NCI-H510A (cell line): ENCODE data around the gene DTL.

Experiments used
- DNase-seq: peaks from one replicate; lab custom pipeline; 2025; lab: John Stamatoyannopoulos, UW

Gene DTL

DNA sequence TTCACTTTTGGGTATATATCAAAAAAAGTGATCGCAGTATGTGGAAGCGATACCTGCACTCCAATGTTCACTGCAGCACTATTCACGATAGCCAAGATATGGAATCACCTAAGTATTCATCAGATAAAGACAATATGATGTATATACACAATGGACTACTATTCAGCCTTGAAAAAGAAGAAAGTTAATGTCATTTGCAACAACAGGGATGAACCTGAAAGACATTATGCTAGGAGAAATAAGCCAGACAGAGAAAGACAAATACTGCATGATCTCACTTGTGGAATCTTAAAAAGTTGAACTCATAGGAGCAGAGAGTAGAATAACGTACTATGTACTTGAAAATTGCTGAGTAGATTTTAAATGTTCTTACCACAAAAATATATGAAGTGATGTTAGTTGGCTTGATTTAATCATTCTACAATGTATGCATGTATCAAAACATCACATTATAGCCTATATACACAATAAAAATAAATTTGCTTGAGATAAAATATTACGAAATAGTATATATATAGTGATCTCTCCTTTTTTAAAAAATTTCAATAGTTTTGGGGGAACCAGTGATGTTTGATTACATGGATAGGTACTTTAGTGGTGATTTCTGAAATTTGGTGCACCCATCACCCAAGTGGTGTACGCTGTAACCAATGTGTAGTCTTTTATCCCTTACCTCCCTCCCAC, 56.0 kb downstream of the DTL start:
- no peak for DNase-seq

DNA sequence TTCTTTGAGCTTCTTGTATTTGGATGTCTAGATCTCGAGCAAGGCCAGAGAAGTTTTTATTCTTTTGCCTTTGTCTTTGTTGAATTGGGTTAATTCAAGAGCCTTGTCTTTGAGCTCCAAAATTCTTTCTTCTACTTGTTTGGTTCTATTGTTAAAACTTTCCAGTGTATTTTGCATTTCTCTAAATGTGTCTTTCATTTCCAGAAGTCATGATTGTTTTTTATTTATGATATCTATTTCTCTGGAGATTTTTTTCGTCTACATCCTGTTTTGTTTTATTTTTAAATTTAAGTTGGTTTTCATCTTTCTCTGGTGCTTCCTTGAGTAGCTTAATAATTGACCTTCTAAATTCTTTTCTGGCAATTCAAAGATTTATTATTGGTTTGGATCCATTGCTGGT, 61.8 kb downstream of the DTL start:
- no peak for DNase-seq

DNA sequence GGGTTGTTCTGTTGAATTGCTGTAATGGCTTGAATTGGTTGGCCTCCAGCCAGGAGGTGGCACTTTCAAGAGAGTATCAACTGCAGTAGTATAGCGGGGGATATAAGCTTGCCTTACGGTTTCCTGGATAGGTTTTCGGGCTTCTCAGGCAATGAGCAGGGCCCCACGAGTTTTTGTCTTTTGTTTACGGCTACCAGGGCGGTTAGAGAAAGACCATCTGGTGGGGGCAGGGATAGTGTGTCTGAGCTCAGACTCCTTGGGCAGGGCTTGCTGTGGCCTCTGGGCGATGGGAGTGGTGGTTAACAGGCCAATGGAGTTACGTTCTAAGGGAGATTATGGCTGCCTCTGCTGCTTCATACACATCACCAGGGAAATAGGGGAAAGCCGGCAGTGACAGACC, 62.8 kb downstream of the DTL start:
- no peak for DNase-seq

DNA sequence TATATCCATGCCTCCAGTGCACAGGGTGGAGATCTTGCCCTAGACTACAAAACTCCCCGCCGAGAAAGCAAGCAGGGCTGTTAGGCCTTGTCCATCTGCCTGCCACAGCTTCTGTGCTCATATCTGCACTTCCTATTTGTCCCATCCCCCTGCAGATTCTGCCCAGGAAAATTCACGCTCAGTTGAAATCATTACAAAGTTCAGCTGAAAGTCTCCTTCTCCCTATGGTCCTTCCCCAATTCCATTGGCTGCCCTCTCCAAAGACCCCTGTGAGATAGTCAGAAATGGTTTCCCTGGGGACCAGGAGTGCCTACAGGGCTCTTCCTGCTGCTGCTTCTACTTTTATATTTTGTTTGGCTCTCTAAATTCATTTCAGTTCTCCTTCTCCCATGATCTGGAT, 63.2 kb downstream of the DTL start:
- no peak for DNase-seq

DNA sequence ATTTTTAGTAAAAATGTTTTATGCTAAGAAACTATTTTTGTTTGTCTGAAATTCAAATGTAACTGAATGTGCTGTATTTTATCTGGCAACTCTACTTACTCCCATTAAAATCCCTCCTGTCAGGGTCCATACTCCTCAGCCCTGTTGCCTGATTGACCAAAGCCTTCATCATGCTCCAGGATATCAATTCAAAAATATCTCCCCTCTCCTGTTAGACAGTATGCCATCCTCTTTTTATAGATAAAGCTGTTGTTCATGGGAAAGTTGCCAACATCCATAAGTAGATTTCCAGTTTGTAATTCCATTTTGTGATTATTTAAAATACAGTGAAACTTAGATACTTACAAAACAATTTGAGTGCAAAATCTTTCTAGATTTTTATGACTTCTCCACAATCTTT, 65.7 kb downstream of the DTL start:
- no peak for DNase-seq

DNA sequence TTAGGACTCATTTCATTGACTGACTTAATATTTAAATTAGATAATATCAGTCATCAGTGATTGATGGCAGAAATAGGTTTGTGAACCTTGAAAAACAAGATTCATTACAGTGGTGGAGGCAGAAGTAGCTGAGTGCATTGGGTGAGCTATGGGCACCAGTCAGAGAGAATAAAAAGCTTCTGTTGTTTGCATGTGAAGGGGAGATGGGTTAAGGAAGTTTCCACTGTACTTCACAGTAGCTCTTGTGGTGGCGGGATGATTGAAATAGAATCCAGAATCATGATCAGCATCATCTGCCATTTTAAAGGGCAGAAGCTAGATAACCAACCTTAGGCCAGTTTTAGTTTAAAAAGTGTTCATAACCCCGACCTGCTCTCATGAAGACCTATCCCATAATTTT, 66.2 kb downstream of the DTL start:
- DNase-seq = no peak

DNA sequence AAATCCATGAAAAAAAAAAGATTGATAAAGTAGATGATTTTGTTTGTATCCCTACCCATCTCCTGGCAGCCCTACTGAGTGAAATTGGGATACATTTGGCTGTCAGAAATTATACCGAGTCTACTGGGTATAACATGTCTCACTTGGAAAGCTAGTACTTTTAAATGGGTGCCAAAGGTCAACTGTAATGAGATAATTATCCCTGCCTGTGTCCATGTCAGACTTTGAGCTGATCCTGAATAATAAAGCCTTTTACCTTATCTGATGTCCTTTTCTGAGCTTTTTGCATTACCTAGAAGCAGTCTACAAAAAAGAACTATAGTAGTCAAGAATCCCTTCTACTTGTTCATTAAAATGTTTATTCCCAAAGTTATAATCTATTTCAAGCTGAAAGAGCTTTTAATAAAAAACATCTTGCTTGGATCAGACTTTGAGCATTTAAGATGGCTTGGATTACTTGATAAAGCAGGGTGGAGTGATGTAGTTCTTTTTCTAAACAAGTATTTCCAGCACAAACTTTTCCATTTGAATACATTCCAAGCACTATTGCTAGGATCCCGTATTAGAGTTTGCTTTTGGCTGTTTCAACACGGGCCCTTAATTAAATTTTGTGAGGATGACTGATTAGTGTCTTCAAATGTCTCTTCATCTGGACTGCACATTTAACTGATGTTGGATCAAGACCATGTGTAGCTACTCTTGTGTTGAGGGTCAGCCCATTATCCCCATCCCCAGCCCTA, 69.2 kb downstream of the DTL start:
- DNase-seq = no peak

DNA sequence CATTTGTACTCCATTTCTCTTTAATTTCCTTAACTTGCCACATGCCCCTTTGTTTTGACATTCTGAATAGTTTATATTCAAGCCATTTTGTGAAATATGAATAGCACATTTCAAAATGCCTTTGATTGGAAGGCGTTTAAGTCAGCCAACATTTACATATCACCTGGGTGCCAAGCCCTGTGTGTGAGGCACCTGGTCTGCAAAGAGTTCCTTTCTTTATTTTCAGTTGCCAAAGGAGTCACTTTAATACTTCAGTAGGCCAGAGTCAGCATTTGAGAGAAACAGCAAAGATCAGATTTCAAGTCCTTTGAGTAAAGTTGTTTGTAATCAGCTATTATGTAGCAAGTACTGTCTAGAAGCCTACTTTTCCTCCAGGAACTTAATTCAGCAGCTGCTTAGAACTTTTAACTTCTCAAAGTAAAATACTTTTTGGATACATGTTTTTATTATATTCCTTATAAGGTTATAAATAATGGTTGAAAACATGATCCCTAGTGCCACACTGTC, 70.8 kb downstream of the DTL start:
- no peak for DNase-seq

DNA sequence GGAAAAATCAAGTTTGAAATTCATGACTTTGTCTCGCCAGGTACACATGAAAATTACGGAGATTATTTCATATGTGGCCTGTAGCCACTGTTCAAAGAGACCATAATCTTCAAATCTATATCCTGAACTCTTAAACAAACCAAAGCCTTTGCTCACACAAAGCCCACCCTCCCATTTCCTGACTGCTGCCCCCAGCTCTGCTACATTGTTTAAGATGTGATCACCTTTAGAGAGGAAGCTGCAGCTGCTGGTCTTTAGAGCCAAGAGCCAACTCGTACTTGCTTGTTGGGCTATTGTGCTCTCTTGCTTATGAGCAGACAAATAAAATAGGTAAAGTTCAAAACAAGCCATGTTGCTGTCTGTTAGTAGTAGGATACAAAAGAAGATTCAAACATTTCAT, 71.9 kb downstream of the DTL start:
- DNase-seq = no peak

DNA sequence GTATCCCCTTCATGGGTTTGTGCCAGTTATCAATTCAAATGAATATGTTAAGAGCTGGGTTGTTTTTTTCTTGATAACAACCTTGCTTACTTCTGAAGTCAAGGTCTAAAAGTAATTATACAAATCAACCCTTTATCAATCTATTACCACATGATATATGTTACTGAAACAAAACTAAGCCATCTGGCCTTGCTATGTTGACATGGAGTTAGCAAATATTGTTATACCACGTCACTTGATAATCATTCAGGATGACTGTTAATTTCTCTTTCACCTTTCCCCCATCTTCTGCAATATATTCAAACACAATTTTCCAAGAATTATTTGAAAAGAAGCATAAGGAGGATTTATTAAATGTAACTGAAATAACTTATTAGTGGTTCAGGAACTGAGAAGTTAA, 72.6 kb downstream of the DTL start:
- no peak for DNase-seq

DNA sequence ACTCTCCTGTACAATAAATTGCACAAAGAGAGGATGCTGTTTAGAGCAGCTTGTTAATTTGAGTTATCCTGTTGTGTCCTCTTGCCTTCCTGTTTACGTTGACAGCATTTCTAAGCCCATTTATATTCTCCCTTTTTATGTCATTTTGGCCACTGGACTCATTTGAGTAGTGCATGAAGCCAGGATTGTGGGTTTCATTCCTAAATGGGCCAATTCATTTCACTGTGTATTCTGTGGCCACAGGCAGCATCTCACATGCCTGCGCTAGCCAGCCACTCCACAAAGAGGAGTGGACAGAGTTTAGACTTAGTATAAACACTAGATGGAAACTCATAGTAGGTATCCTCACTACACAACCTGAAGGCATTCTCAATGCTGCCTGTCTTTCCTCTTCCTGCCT, 73.4 kb downstream of the DTL start:
- DNase-seq = no peak

DNA sequence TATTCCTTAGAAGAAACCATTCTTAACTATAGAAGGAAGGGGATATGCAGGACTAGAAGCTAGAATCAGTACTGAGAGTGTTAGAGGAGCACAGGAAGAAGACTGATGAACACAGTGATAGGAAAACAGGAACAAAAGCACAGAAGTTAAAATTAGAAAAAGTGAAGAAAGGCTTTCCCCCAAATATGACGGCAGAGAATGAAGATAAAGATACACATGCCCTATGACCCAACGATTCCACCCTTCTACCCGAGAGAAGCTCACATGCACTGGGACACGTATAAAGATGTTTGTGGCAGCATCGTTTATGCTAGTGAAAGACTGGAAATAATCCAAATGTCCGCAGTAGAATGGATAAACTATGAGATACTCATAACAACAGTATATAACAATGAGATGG, 74.2 kb downstream of the DTL start:
- DNase-seq = no peak

DNA sequence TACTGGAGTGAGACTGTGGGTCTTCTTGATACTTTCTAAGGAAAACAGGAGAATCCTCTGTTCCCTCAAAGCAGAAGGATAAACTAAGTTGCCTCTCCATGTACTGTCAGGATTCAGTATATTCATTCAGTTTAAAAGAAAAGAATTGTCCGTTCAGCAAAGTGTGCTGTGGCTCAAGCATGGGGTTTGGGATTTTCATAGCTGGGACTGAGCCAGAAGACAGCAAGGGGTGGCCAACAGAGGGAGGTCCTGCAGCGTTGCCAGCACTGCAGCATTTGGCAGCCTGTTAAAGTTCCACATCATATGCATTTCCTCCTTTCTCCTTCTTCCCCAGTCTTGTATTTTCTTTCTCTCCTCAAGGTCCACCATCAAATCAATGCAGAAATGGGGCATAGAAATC, 75.1 kb downstream of the DTL start:
- no peak for DNase-seq

DNA sequence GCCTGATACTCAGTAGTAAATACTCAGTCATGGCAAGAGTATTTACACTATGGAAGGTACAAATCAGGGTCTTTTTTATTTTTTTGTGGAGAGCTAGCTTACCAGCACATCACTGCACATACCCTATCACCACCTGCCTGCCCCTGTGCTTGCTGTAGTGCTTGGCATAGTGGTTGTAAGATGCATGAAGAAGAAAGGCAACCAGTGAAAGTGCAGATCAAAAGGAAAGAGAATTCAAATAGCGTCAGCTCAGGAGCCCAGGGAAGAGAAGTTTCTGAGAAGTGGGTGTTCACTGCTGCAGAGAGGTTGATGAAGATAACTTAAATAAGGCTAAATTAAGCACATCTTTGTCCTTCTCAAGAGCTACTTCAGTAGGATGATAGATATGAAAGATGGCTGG, 76.0 kb downstream of the DTL start:
- DNase-seq = no peak

DNA sequence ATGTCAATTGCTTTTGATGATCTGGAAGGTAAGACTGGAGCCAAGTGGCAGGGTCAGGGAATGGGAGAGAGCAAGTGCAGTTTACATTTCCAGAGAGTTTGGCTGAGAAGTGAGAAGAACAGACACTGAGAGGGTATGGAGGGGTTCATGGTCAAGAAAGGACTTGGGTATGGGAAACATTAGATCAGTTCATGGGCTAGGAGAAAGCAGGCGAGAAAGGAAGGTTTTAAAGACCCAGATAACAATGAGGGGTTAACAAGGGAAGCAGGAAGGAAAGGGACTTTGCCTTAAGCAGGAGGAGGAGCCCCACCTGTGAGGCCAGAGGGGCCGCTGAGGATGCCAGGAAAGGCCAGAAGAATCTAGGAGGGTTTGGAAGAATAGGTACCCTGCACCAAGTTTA, 78.2 kb downstream of the DTL start:
- no peak for DNase-seq

DNA sequence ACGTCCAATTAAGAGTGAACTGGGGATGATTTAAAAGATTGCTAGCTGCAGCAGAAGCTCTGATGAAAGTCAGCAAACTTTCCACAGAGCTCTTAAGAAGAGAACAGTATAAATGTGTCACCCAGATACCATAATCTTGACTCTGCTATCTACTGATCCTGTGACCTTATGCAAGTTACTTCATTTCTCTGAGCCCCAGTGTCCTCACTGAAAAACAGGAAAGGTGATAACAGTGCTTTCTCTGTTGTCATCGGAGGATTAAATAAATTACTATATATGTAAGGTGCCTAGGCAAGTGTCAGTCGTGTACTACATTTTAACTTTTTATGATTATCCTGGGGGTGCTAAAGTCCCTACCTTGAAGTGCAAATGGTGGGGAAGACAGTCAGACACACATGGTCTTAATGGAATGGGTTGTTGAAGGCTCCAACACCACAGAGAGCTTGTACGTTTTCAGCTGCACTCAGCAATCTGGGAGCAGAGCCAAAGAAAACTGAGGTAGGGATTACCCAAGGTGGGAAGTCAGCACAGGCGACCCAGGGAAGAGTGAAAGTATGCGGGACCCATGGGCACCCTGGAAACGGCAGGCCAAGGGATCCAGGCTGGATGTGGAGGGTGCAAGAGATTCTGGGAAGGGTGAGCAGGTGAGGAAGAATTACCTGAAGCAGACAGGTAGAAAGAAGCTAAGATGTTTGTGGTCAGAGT, 82.8 kb downstream of the DTL start:
- no peak for DNase-seq

DNA sequence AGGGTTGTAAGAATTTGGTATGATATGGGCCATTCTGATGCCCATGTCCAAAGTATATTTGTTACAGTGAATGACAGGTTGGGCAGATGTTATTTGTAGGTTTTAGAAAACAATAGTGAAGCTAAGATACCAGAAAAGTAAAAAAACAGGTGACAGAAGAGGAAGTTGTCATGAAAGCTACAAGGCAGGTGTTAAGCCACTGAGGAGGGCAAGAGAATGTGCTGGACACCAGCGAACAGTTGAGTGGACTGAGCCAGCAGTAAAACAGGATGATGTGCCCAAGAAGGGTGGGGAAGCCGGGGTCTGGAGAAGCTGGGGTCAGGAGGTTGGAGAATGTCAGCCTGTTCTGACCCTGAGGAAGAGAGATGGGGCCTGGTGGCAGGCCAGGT, 83.3 kb downstream of the DTL start:
- no peak for DNase-seq

DNA sequence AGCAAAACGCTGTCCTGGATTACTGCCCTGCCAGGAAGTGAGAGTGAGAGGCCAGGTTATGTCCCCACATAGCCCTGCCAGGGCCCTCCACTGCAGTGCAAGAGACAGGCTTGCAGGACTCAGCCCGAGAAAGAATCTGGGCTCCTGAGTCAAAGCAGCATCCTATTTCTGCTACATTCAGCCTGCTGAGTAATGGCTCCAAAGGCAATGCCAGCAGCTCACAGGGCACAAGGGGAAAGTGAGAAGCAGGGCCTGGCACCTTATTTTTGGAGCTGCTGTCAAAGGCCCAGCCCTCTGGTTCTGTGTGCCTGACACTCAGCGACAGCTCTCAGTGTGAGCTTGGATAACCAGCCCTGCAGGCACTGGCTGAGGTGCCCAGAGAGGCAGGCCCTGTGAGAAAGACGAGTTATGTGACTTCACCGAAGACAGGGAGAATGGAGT, 83.9 kb downstream of the DTL start:
- DNase-seq = no peak

DNA sequence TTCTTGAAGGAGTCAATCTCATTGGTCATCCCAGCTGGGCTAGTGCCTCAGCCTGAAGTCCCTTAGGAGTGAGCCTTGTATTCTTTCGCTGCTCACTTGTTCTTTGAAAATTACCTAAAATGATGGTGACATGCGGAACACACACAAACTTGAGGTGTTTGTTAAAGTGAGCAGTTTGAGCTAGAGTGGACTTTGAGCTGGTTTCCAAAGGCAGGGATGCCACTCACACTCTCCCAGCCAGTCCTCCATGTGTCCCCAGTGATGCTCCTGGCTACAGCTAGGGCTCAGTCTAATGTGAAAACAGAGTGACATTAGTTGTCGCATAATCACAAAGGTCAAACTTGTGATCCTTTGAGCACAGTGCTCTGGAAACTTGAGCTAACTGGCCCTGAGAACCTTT, 84.3 kb downstream of the DTL start:
- no peak for DNase-seq

DNA sequence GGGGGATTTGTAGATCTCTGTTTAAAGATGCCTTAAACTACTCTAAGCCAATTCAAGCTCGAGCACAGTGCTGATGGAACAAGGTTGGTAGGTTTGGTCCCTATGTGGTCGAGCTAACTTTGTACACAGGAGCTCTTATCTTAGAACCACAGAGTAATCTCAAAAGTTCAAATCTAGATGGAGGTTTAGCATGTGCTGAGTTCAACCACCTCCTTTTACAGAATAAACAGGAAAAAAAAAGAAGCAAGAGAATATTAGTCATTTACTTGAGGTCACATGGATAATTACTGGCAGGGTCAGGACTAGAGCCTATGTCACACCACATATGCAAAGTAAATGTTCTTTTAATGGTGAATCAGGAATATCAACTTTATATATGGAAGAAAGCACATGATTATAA, 86.2 kb downstream of the DTL start:
- no peak for DNase-seq

DNA sequence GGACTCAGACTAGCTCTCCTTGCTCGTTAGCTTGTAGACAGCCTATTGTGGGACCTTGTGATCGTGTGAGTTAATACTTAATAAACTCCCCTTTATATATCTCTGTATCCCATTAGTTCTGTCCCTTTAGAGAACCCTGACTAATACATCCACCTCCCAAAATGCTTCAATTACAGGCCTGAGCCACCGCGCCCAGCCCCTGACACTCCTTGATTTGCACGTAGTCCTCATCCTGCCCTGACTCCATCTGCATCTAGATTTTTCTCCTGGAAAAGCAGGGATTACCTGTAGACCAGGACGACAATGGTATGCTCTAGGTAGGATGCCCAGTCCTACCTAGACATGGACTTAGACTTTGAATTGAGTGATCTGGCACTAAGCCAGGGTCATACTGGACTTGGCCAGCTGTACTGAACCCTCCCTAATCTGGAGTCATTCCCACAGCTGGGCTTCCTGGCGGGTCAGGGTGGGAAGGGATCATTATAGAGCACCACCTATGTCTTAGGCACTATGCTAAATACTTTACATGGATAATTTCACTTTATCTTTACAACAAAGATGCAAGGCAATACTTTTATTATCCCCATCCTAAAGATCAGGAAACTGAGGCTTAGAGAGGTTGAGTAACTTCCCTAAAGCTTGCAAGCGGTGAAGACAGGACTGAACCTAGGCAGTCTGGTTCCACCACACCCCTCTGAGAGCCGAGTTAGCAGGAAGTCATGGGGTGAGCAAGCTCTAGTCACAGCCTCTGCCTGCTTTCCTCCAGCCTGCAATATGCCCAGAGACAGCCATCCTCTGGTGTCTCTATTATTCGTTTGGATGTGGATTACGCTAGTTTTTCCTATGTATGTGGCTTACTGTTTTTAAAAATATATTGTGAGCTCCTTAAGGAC, 89.4 kb downstream of the DTL start:
- no peak for DNase-seq

DNA sequence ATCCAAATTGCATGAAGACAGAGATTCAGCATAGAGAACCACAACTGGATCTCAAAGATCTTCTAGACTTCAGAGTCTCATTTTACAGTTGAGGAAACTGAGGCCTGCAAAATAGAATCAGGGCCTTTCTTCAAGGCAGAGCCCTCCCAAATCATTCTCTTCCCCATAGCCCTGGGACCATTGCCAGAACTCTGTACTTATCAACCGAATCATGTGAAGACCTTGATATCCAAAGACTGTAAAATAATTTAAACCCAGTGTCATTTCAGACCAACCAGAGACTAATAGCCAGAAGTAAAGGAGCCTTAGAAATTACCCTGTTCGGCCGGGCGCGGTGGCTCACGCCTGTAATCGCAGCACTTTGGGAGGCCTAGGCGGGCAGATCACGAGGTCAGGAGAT, 90.1 kb downstream of the DTL start:
- DNase-seq = no peak
